ENCODE data around the gene DRC7.

DNA sequence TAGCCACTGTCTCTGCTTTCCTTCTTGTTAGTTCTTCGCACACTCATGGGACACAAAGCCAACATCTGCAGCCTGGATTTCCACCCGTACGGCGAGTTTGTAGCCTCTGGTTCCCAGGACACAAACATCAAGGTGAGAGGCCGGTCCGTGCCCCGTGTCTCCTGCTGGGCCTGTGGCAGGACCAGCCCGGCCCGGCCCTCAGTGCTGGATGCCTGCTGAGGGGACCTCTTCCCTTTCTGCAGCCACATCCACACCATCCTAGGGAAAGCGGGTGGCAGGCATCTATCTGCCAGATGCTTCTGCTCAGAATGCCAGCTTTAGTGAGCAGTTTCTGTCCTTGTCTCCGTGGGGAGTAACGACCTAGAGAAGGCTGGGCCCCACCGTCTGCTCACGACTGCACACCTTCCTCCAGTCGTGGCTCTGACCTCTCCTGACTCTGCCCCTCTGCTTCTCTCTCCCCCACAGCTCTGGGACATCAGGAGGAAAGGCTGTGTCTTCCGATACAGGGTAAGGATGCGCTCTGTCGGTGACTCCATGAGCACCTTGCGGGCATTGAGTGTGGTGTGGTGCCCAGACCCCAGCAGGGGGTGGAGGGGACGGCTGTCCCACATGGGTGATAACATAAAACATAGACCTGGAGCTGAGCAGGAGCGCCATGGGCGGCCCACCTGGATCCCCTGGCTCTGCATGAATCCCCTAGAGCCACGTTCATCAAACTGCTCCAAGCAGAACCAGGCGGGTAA, 56.4 kb downstream of the DRC7 start:
- TF ChIP-seq, protein P1, sequence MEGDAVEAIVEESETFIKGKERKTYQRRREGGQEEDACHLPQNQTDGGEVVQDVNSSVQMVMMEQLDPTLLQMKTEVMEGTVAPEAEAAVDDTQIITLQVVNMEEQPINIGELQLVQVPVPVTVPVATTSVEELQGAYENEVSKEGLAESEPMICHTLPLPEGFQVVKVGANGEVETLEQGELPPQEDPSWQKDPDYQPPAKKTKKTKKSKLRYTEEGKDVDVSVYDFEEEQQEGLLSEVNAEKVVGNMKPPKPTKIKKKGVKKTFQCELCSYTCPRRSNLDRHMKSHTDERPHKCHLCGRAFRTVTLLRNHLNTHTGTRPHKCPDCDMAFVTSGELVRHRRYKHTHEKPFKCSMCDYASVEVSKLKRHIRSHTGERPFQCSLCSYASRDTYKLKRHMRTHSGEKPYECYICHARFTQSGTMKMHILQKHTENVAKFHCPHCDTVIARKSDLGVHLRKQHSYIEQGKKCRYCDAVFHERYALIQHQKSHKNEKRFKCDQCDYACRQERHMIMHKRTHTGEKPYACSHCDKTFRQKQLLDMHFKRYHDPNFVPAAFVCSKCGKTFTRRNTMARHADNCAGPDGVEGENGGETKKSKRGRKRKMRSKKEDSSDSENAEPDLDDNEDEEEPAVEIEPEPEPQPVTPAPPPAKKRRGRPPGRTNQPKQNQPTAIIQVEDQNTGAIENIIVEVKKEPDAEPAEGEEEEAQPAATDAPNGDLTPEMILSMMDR (IDR thresholded peaks at IDR 0.05): no peak
- TF ChIP-seq POLR2A (IDR thresholded peaks at IDR 0.05) (no peak), POLR2AphosphoS5 (IDR thresholded peaks at IDR 0.05) (no peak)

All from breast epithelium (tissue), 3 donors.